Measurements from ENCODE around the gene CCR5AS.

The CCR5AS gene

GRCh38 chr3:46380471-46381221, 26.2 kb downstream of the CCR5AS start:
- no peak for DNase-seq (ENCODE audit: low read depth)

DNA sequence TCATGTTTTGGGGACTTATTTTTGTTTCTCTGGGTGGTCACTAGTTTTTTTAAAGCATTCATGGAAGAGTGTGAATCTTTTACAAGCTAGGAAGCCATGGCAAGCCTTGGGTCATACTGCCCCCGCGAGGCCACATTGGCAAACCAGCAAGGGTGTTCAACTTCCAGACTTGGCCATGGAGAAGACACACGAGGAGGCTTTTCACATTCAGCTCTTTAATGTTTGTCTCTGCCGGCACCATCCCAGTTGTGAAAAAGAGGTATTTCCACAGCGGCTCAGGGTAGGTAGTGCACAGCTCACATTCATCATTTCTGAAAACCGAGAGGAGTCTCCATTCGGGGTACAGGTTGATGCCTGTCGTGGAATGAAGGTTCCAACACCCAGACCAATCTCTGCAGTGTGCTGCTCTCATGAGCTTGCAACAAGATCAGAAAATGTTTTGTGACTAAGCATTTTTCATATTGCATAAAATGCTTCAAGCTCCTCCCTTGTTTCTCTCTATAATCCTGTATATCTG, 28.4 kb downstream of the CCR5AS start:
- no peak for DNase-seq (ENCODE audit: low read depth)

DNA sequence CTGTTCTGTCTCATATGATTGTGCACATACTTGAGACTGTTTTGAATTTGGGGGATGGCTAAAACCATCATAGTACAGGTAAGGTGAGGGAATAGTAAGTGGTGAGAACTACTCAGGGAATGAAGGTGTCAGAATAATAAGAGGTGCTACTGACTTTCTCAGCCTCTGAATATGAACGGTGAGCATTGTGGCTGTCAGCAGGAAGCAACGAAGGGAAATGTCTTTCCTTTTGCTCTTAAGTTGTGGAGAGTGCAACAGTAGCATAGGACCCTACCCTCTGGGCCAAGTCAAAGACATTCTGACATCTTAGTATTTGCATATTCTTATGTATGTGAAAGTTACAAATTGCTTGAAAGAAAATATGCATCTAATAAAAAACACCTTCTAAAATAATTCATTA, 31.1 kb downstream of the CCR5AS start:
- DNase-seq (ENCODE audit: low read depth) = no peak

DNA sequence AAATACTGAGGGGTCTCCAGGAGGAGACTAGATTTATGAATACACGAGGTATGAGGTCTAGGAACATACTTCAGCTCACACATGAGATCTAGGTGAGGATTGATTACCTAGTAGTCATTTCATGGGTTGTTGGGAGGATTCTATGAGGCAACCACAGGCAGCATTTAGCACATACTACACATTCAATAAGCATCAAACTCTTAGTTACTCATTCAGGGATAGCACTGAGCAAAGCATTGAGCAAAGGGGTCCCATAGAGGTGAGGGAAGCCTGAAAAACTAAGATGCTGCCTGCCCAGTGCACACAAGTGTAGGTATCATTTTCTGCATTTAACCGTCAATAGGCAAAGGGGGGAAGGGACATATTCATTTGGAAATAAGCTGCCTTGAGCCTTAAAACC, 31.6 kb downstream of the CCR5AS start:
- DNase-seq (ENCODE audit: low read depth) = no peak

DNA sequence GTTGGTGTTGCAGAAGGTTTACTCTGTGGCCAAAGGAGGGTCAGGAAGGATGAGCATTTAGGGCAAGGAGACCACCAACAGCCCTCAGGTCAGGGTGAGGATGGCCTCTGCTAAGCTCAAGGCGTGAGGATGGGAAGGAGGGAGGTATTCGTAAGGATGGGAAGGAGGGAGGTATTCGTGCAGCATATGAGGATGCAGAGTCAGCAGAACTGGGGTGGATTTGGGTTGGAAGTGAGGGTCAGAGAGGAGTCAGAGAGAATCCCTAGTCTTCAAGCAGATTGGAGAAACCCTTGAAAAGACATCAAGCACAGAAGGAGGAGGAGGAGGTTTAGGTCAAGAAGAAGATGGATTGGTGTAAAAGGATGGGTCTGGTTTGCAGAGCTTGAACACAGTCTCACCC, 32.1 kb downstream of the CCR5AS start:
- DNase-seq (ENCODE audit: low read depth) = no peak

- DNase-seq (ENCODE audit: low read depth) = no peak
Measured at GRCh38 chr3:46372492-46373359, 34.1 kb downstream of the CCR5AS start.

GRCh38 chr3:46371519-46372340, 35.1 kb downstream of the CCR5AS start:
- DNase-seq (ENCODE audit: low read depth) = no peak

DNA sequence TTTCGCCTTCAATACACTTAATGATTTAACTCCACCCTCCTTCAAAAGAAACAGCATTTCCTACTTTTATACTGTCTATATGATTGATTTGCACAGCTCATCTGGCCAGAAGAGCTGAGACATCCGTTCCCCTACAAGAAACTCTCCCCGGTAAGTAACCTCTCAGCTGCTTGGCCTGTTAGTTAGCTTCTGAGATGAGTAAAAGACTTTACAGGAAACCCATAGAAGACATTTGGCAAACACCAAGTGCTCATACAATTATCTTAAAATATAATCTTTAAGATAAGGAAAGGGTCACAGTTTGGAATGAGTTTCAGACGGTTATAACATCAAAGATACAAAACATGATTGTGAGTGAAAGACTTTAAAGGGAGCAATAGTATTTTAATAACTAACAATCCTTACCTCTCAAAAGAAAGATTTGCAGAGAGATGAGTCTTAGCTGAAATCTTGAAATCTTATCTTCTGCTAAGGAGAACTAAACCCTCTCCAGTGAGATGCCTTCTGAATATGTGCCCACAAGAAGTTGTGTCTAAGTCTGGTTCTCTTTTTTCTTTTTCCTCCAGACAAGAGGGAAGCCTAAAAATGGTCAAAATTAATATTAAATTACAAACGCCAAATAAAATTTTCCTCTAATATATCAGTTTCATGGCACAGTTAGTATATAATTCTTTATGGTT, 35.9 kb downstream of the CCR5AS start, which contains the start of gene CCR5:
Gene CCR5 (plus strand): TSS at position 108 of the 680 bp plus-strand sequence. CDS start 1,957 bp downstream, outside the sequence.
- DNase-seq (ENCODE audit: low read depth) = no peak

DNA sequence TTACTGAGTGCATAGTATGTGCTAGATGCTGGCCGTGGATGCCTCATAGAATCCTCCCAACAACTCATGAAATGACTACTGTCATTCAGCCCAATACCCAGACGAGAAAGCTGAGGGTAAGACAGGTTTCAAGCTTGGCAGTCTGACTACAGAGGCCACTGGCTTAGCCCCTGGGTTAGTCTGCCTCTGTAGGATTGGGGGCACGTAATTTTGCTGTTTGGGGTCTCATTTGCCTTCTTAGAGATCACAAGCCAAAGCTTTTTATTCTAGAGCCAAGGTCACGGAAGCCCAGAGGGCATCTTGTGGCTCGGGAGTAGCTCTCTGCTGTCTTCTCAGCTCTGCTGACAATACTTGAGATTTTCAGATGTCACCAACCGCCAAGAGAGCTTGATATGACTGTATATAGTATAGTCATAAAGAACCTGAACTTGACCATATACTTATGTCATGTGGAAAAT, 37.2 kb downstream of the CCR5AS start:
- no peak for DNase-seq (ENCODE audit: low read depth)

GRCh38 chr3:46369151-46369550, 37.7 kb downstream of the CCR5AS start:
- no peak for DNase-seq (ENCODE audit: low read depth)

GRCh38 chr3:46368569-46368968, 38.3 kb downstream of the CCR5AS start:
- DNase-seq (ENCODE audit: low read depth) = no peak

GRCh38 chr3:46367811-46368210, 39.1 kb downstream of the CCR5AS start:
- no peak for DNase-seq (ENCODE audit: low read depth)

DNA sequence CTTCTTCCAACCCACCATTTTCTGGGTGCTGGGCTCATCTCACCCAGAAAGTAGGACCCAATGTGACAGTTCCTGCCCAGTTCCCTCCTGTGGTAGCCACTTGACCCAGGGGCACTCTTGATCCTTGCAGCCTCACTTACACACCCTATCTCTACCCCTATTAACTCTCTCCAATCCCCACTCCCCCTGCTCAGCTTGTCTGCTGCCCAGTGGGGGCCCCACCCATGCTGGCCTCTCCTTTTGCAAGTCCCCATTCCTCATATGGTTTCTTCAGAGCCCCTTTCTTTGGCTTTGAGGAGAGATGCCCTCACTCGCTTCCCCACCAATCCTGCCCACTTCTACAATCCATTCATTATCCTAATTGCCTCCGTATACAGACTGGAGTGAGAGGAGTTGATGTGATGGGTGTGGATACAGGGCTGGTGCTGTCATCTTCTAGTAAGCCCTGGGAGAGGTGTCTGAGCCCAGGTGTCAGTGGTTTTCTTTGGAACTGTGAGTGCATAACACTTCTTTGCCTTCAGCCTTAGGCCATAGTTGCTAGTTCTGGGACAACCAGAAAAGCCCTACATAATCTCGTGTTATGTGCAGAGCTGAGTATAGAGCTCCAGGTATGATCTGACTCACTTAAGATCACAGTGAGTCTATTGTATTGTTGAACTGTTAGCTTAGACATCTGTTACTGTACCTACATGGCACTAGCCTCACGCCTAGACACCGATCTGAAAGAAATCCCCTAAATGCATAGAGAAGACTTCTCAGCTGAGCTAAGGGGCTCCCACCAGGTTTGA, 40.9 kb downstream of the CCR5AS start:
- DNase-seq (ENCODE audit: low read depth) = no peak

- no peak for DNase-seq (ENCODE audit: low read depth)
Measured at GRCh38 chr3:46365041-46365440, 41.8 kb downstream of the CCR5AS start.

- no peak for DNase-seq (ENCODE audit: low read depth)
Measured at GRCh38 chr3:46361408-46362283, 45.2 kb downstream of the CCR5AS start.

- DNase-seq (ENCODE audit: low read depth) = no peak
Measured at GRCh38 chr3:46360907-46361306, 46.0 kb downstream of the CCR5AS start.

- DNase-seq (ENCODE audit: low read depth) = no peak
Measured at GRCh38 chr3:46359733-46360493, 47.0 kb downstream of the CCR5AS start.

GRCh38 chr3:46358466-46358865, 48.4 kb downstream of the CCR5AS start:
- no peak for DNase-seq (ENCODE audit: low read depth)

DNA sequence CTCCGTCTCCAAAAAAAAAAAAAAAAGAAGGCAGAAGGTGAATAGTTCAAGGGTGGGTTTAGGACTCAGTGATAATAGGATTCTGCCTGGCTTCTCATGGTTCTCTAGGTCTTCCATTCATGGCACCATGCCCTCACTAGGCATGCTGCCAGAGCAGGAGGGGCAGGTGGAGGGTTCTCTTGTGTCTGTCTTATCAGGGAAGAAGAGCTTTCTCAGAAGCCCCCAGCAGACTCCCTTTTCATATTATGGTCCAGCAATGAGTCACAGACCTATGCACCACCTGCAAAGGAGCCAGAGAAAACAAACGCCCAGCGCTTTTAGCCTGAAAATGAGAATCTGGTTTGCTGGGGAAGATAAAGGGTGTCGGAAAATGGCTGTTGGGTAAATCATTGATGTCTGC, 50.0 kb downstream of the CCR5AS start:
- DNase-seq (ENCODE audit: low read depth) = no peak
